Activated naive CD4-positive, alpha-beta T cell treated with Interleukin-2 at 50 U/mL for 16 hours (primary cell): Measurements from ENCODE around the gene PI4KA.
"Not testable (repeated sequence)": the region's sequence is repeated elsewhere in the genome, so short reads cannot be mapped to it uniquely, and the experiment has no call there.

Experiments
- DNase-seq: peaks from one replicate; pipeline ENCODE4 v3.0.0-alpha.2; 2020

PI4KA gene

DNA sequence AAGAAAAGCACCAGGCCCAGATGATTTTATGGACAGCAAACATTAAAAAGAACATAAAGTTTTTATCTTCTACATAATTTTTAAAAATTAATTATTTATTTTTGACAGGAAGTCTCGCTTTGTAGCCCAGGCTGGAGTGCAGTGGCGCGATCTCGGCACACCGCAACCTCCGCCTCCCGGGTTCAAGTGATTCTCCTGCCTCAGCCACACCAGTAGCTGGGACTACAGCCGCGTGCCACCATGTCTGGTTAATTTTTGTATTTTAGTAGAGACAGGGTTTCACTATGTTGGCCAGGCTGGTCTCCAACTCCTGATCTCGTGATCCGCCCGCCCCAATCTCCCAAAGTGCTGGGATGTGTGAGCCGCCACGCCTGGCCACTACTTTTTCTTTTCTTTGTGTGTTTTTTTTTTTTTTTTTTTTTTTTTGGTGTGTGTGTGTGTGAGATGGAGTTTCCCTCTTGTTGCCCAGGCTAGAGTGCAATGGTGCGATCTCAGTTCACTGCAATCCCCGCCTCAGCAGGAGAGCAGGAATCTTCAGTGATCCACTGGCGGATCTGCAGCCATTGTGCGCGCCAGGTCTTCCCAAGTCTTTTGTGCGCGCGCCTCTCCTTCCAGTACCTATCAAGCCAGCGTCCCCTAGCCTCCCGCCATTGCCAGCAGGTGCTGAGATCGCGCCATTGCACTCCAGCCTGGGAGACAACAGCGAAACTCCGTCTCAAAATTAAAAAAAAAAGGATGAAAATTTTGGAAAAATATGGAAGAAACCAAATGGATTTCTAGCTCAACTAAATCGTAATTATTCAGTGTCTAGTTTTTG is 171.0 kb downstream of the PI4KA start:
- not testable (repeated sequence) for DNase-seq

DNA sequence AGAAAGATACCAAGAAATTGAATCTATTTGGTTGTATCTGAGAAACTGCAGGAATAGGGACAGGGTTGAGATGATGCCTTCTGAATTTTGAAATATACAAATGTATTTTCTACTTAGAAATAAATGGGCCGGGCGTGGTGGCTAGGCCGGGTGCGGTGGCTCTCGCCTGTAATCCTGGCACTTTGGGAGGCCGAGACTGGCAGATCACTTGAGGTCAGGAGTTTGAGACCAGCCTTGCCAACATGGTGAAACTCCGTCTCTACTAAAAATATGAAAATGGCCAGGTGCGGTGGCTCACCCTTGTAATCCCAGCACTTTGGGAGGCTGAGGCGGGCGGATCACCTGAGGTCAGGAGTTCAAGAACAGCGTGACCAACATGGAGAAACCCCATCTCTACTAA is 172.8 kb downstream of the PI4KA start:
- not testable (repeated sequence) for DNase-seq

DNA sequence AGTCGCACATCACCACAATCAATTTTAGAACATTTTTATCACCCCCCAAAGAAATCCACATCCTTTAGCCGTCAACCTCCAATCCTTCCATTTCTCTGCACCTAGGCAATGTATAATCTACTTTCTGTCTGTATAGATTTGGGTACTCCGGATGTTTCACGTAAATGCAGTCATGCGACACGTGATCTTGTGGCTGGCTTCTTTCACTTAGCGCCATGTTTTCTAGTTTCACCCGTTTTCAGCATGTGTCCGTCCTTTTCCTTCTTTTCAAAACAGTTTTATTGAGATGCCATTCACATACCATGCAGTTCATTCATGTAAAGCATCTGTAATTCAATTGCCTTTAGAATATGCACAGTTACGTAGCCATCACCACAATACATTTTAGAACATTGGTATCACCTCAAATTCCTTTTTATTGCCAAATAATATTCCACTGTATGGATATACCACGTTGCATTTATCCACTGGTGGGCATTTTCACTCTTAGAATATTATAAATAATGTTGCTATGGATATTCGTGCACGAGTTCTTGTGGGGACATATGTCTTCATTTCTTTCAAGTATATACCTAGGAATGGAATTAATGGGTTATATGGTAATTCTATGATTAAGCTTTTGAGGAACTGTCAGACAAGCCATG is 179.7 kb downstream of the PI4KA start:
- not testable (repeated sequence) for DNase-seq

DNA sequence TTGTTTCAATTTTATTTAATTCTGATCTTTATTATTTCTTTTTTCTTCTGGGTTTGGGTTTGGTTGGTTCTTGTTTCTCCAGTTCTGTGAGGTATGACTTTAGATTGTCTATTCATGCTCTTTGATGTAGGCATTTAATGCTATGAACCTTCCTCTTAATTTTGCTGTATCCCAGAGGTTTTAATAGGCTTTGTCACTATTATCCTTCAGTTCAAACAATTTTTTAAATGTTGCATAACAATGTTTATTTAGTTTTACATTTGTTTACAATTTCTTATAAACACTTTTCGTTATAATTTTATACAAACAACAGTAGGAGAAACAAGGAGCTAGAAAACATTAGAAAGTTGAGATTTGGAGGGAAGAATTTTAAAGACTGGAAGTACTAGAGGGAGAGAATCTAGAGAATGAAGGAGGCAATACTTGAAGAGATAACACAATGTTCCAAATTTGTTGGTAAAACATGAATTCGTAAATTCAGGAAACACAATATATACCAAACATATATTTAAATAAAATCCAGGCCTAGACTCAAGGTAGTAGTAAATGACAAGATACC is 180.8 kb downstream of the PI4KA start:
- DNase-seq, result no peak

DNA sequence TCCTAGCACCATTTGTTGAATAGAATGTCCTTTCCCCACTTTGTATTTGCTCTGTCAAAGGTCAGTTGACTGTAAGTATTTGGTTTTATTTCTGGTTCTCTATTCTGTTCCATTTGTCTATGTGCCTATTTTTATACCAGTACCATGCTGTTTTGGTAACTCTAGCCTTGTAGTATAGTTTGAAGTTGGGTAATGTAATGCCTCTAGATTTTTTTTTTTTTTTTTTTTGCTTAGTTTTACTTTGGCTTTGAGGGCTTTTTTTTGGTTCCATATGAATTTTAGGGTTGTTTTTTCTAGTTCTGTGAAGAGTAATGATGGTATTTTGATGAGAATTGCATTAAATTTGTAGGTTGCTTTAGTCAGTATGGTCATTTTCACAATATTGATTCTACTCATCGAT is 183.0 kb downstream of the PI4KA start:
- not testable (repeated sequence) for DNase-seq

DNA sequence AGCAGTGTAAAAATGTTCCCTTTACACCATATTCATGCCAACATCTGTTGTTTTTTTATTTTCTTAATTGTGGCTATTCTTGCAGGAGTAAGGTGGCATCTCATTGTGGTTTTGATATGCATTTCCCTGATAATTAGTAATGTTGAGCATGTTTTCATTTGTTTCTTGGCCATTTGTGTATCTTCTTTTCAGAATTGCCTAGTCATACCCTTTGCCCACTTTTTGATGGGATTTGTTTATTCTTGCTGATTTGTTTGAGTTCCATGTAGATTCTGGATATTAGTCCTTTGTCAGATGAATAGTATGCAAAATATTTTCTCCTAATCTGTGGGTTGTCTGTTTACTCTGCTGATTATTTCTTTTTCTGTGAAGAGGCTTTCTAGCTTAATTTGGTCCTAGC is 183.6 kb downstream of the PI4KA start:
- DNase-seq, result no peak

DNA sequence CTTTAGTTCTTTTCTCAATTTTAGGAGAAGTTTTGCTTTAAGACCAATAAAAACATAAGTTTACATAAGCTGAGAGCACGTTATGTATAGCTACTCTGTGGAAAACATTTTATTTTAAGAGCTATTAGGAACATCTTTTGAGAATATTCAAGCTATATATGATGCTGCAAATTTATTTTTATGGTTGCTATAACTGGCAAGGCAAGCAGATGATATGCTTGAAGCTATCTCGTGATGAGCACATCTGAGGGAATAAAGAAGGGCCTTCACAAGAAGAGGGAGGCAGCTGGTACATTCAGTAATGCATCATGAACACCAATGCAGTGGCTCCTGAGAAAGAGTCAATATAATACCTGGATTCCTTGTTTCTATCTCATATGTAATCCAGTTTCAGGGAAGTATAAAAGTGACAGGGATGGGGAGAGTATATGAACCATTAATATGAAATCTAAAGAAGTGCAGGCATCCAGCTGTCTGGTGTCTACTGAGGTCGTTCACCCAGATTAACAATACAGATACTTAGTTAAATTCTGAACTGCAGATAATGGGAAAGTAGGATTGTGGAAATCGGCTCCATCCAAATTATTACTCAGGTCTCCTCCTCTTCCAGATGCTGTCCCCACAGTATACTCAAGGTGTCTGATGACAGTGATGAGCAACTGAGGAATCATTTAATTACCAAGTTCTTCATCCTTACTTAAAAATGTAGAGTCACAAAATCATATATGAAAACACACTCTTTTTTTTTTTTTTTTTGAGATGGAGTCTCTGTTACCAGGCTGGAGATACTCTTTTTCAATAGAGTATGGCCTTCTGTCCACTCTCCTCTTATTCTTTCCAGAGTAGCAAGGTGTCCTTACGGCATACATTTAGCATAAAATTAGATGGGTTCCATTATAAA is 185.1 kb downstream of the PI4KA start:
- DNase-seq, result no peak

DNA sequence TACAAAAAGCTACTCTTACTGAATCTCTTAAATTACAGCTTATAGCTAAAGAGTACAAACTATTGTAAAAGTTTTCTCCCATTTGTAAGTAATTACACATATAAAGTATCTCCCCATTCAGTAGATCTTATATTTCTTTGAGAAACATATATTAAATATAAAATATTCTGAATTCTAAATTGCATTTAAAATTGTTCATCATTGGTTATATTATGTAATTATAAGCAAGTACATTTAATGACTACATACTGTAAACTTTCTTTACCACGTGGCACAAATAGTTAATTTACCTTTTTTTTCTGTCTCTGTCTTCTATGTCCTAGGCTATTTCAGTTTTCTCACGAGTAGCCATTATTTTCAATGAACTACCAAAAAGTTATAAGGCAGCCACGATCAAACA is 185.9 kb downstream of the PI4KA start:
- DNase-seq, result no peak

DNA sequence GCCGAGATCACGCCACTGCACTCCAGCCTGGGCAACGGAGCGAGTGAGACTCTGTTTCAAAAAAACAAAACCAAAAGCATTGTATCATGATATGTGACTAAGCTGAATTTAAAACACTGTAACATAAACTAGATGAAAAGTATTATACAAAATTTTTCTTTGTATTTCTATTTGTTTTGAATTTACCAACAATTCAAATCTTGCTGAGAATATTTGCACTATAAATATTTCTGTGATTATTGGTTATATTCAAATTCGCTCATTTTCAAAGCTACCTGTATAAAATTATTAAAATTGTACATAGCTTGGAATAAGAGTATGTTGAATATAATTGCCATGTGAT is 186.6 kb downstream of the PI4KA start:
- no peak for DNase-seq

DNA sequence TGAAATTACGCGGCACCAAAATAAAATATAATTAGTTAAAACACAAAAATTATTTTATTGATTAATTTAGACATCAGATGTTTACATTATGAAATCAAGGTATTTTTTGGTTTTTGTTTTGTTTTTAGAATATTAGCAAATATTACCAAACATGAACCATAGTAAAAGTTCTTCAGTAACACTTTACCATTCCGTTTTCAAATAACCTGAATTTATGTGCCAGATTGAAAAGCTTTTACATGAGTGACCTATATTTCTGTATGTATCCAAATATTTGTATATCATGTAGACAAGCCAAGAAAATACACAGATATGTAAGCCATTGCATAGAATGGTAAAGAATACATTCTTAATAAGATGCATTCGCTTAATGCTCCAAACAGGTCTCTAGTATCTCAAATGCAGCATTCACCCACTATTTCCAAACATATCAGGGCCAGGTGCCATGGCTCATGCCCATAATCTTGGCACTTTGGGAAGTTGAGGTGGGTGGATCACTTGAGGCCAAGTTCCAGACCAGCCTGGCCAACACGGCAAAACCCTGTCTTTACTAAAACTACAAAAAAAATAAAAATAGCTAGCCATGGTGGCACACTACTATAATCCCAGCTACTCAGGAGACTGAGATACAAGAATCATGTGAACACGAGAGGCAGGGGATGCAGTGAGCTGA is 187.1 kb downstream of the PI4KA start:
- DNase-seq, result no peak

DNA sequence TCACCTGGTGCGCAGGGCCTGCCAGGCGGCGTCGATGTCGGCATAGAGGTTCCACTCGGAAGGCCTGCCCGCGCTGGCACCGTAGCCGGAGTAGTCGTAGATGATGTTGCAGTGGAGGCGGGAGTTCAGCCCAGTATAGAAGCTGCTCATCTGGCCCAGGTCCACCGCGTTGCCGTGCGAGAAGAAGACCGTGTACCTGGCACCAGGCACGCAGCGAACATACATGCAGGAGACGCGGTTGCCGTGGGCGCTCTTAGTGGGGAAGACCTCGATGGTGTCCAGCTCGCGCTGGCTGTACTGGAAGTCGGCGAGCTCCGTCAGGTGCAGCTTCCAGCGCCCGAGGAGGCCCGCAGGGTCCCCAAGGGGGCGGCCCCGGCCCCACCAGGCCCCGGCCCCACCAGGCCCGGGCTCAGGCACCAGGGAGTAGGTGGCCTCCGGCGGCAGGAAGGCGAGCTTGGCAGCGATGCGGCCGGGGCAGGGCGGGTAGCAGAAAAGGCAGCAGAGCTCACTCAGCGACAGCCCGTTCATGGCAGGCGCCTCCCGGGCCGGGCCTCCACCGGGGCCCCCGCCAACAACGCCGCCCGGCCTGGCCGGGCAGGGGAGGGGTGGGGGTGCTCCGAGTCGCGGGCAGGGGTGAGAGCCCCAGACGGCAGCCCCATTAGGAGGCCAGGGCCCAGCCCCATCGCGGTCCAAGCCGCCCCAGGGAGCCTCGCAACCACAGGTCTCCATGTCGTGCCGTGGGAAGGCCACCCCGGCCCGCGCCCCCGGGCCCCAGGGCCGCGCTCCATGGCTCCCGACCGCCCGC is 188.0 kb downstream of the PI4KA start:
- not testable (repeated sequence) for DNase-seq

DNA sequence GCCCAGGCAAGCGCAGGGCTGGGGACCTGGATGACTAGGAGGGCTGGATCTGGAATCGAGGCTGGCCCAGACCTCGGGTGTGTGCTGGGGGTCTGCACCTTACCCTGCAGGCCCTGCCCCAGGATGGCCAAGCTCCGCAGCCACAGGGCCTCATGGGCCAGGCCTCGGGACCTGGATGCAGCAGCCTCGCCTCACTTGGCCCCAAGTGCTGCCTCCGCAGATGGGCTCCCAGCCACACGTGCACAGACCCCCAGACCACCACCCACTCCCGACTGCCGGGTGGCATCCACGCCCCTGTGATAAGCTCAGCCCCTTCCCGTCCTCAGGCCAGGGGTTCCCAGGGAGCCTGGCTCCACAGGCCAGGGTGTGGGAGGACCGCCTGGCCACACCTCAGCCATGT is 188.7 kb downstream of the PI4KA start:
- DNase-seq, result not testable (repeated sequence)

DNA sequence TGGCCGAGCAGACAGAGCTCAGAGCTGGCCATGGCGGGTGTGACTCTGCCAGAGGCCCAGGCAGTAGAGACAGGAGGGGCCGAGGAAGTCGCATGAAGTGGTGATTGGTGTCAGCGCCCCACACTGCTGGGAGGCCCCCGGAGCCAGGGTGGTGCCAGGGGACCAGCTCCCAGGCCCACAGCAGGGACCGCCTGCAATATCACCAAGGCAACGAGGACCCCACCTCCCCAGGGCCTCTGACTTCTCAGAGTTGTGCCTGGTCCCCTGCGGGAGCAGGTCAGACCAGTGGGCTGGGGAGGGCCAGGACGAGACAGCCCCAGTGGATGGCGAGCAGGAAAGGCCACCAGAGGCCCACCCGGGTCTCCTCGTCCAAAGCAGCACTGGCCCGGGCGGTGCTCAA is 189.1 kb downstream of the PI4KA start:
- not testable (repeated sequence) for DNase-seq

DNA sequence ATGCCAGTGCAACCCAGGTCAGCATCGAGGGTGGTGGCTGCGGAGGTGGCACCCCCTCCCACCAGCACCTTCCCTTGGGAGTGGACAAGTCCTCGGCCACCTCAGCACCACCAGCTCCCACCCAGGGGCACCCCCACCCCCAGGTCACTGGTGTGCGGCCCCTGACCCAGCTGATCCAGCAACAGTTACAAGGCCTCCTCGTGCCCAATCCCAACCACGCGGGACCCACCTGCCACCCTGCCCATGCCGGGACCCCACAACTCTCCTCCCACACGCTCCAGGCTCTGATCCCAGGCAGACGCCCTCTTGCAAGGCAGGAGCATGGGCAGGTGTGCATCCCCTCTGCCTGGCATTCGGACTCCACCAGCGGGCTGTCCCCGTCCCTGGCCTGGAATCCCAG is 189.8 kb downstream of the PI4KA start:
- DNase-seq, result not testable (repeated sequence)

DNA sequence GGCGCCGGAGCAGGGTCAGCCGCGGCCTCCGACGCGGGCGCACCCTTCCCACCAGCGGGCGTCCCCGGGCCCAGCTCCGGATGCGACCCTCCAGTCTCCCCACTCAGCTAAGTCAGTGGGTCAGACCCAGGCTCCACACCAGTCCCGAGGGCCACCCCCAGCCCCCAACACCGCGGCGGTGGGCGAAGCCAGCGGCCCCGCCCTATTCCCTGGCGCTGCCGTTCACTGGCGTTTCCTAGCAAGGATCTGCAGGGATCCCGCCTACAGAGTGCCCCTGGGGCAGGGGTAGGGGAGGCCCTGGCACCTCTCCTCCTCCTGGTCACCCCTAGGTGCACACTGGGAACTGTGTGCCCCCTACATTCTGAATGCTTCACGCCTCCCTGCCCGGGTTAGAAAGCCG is 190.4 kb downstream of the PI4KA start:
- DNase-seq, result not testable (repeated sequence)

DNA sequence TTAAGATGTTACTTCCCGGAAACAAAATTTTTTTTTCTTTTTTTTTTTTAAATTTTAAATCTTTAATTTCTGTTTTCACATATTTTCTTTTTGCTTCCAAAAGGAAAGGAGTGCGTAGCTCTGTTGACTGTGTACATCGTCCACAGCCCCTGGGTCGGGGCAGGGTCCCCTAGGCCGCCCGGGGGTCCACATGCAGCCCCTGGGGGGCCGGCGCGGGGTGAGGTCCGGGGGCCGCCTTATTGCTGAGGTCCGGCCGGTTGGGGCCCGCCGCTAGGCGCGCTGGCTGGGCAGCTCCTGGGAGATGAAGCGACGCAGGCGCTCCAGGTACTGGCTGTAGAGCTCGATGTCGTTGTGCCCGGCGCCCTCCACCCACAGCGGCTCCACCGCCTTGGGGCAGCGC is 191.1 kb downstream of the PI4KA start:
- not testable (repeated sequence) for DNase-seq

DNA sequence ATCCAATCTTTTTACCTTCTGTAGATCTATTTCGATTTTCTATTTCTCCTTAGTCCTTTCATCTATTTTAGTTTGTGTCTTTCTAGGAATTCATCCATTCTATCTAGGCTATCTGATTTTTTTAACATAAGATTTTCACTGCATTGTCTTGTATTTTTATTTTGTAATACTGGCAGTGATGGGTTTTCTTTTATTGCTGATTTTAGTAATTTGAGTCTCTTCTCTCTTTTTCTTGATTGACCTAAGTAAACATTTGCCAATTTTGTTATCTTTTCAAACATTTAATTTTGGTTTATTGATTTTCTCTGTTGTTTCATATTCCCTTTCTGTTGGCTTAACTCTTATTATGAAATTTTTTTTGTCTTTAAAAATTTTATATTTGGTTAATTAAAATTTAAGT is 192.1 kb downstream of the PI4KA start:
- no peak for DNase-seq

DNA sequence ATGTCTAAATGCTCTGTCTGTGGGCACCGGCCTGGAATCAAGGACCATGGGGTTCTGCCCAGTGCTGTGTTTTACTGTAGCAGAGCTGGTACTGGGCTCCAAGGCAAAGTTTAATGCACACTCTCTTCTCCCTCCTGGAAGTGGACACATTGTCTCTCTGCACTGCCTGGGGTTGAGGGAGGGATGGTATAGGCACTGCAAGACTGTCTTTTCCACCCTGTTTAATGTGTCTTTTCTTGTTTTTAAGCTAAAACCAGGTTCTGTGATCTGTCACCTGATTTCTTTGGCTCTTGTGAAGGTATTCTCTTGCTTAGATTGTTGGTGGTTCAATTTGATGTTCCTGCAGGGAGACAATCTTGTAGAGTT is 194.0 kb downstream of the PI4KA start:
- no peak for DNase-seq

DNA sequence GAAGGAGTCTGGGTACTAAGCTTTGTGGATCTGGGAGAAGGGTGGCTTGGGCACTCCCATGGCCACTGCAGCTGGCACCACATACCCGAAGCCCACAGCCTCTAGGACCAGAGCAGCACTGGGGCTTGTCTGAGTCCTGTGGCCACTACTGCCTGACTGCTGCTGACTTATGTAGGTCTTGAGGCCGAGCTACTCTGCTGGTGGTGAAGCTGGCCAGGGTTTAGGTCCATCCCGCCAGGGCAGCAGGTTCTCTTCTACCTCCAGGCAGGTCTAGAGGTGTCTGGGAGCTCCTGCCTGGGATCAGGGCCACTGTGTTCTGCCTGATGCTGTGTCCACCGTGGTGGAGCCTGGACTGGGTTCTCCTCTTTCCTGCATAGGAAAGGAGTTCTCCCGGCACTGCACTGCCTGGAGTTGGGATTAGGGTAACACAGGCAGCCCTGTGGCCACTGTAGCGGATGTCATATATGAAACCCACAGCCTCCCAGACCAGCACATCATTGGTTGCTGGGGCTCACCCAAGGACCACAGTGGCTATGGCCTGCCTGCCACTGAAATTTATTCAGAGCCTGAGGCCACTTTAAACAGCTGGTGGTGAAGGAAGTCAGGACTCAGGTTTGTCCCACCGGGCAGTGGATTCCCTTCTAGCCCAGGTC is 194.5 kb downstream of the PI4KA start:
- DNase-seq, result no peak

DNA sequence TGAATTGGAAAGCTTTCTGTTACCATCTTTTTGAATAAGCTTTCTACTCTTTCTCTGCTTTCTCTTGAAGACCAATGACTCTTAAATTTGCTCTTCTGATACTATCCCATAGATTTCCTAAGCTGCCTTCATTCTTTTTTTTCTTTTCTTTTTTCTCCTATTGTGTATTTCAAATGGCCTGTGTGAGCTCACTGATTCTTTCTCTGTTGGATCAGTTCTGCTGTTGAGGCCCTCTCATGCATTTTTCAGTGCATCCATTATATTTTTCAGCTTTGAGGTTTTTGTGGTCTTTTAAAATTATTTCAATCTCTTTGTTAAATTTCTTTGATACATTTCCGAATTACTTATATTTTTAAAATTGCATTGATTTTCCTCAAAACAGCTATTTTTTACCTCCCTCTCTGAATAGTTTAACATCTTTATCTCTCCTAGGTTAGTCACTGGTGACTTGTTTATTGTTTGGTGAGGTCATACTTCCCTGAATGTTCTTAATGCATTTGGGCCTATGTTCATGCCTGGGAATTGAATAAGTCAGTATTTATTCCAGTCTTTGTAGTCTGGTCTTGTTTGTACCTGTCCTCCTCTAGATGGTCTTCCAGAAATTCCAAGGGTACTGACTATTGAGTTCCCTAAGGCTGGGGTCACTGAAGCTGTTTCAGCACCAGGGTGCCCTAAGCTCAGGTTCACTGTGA is 195.3 kb downstream of the PI4KA start:
- DNase-seq, result no peak
